Measurements from ENCODE around the gene SPDYE4.

The SPDYE4 gene

DNA sequence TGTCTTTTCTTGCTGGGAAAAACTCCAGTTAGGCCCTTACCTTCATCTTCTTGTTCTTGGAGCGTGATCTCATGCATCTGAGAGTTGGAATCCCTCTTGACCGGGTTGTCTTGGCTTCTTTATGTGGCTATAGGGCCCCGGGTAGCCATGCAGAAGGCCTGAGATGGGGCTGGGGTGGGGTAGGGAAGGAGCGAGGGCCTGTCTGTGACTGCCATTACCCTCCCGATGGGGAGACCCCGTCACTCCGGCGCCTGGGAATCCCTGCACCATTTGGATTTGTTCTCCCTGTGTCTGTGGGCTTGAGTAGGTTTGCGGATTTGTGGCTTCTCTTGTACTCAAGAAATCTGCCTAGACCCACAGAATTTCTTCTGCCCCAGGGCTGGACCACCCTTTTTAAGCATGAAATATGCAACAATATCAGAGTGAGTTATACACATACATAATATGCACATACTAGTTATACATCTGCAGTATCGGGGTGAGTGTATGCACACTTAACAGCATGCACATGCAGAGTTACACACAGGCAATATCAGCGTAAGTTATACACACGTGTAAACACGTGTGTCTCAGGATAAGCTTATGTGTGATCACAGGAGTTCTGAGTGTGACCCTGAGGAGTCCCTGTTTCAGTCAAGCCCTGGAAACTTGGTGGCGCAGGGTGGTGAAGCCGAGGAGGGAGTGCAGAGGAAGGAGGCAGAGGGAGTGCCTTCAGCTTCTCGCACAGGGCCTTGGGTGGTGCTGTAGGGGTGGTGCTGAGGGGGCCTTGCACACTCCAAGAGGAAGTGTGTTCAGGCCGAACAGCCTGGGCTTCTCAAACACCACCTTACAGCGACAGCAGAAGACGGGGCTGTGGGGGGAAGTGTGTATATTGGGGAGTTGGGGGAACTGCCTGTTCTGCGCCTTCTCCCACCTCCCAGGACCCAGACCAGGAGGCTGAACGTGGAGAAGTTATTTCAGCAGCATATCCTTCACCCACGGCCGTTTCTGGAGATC, 32.2 kb downstream of the SPDYE4 start:
- intact Hi-C loops (cut with DNase I), result no loop called here
- peak in 1 of 42 donors; percentile 19 for DNase-seq

DNA sequence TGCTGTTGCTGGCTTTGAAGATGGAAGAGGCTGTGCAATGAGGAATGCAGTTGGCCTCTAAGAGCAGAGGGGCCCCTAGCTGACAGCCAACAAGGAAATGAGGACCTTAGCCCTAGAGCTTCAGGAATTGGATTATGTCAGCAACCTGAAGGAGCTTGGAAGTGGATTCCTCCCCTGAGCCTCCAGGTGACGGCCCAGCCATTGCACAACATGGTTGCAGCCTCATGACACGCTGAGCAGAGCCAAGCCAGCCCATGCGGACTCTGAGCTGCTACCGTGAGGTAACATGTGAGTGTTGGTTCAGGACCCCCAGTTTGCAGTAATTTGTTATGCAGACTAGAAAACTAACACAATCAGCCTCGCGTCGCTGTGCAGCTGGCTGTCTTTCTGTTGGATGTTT, 33.9 kb downstream of the SPDYE4 start:
- no peak for DNase-seq
- intact Hi-C loops (cut with DNase I), result no loop called here

DNA sequence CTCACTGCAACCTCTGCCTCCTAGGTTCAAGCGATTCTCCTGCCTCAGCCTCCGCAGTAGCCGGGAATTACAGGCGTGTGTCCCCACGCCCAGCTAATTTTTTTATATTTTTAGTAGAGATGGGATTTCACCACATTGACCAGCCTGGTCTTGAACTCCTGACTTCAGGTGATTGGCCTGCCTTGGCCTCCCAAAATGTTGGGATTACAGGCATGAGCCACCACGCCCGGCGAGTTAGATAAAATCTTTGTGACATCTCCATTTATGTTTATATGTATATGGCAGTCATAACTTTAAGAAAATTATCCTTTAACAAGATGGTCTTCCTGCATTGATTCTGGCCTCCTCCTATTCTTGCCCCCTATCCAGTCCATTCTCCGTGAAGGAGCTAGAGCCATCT, 37.8 kb downstream of the SPDYE4 start:
- peak in 1 of 42 donors; percentile 18 for DNase-seq
- intact Hi-C loops (cut with DNase I), result no loop called here

DNA sequence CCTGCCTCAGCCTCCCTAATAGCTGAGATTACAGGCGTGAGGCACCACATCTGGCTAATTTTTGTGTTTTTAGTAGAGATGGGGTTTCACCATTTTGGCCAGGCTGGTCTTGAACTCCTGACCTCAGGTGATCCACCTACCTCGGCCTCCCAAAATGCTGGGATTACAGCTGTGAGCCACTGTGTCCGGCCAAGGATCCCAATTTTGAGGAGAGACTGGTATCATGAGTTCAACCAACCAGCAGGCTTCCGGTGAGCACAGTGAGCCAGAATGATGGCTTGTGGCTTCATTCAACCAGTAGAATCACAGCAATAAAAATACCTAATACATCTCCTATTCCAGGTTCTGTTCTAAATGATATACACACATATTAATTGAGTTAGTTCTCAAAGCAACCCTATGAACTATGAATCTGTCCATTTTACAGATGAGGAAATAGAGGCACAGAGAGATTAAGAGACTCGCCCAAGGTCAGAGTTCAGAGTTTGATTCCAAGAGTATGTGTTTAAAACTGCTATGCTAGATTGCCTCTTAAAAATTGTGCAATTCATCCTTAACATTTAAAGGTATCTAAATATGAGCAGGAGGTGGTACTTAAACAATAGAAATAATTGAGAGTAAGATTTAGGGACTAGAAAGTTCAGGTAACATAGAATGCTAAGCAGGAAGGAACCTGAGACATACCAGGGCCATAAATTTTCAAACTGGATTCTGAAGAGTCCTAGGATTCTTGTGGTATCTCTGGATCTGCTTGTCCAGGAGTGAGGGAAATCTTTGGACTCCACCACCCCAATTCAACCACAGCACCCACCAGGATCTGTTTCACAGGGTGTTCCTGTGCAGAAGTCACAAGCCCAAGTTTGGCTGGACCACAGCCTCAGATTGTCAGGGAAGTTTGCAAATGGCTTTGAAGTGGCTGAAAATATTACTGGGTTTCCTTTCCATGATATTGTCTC, 38.8 kb downstream of the SPDYE4 start:
- intact Hi-C loops (cut with DNase I), result no loop called here
- DNase-seq, result peak in 1 of 42 donors; percentile 5

DNA sequence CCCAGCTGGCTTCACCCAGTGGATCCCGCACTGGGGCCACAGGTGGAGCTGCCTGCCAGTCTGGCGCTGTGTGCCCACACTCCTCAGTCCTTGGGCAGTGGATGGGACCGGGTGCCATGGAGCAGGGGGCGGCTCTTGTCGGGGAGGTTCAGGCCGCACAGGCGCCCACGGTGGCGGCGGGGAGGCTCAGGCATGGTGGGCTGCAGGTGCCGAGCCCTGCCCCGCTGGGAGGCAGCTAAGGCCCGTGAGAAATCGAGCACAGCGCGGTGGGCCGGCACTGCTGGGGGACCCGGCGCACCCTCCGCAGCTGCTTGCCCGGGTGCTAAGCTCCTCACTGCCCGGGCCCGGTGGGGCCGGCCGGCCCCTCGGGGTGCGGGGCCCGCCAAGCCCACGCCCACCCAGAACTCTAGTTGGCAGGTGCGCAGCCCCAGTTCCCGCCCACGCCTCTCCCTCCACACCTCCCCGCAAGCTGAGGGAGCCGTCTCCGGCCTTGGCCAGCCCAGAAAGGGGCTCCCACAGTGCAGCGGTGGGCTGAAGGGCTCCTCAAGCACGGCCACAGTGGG, 40.3 kb downstream of the SPDYE4 start:
- peak in 1 of 42 donors; percentile 29 for DNase-seq
- intact Hi-C loops (cut with DNase I), result no loop called here

DNA sequence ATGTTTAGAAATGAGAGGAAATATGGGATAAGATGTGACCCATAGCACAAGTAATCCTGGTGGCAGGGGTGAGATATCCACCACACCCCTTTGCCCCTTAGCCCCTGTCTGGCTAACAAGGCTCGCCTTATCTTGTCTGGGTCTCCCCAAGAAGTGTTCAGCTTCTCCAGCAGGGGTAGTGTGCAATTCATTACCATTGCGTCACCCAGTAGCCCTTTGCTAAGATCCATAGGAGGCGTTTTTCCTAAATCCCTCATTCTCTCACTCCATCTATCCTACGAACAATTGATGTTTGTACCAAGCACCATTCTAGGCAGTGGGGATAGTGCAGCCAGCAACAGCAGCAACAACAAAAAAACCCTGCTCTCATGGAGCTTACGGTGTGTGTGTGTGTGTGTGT, 44.5 kb downstream of the SPDYE4 start:
- DNase-seq, result no peak
- intact Hi-C loops (cut with DNase I), result no loop called here

DNA sequence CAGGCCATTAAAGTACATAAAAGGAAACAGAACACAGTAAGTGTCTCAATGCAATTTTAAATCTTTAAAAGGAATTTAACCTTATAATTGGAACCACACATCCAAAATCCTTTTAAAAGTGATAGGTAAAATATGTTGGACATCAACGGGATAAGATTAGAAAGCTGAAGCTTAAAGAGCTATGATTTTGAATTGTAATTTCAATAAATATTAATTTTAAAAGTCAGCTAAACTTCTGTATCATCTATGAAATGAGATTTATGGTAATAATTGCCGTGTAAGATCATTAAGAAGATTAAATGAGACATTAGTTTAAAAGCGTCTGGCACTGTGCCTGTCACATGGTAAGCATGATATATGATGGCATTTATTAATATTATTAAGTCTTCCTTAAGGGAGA, 45.0 kb downstream of the SPDYE4 start:
- intact Hi-C loops (cut with DNase I), result no loop called here
- DNase-seq, result no peak

DNA sequence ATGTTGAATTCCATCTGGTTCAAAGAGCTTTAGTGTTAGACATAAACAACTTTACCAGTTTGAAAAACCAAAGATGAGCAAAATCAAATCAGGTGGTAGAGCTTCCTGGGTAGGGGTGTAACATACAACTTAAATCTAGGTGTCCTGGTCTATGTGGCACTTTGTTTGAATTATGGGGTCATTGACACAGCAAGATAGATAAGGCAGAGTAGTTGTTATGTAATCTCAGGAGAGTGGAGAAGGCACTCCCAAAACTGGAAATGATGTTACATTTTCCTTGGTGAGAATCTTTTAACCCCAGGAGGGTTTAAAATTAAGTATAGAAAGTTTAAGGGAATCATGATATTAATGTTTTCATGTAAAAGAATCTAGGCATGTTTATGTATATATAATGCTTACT, 45.6 kb downstream of the SPDYE4 start:
- DNase-seq, result no peak

DNA sequence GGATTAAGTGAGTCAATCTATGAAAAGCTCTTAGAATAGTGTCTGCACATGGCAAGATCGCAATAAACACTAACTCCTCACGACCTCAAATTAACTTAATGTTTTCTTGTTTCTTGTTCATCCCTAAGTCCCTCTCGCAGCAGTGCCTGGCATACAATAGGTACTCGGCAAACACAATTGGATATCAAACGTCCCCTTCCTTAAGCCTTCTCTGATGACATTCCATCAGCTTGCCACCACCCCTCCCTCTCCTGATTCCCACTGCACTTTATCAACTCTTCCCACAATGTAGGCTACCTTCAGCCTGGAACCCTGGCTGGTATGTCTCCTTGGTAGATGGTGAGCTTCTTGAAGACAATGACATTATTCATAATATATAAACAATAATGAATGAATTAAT, 47.1 kb downstream of the SPDYE4 start:
- DNase-seq, result no peak
- intact Hi-C loops (cut with DNase I), result no loop called here

More for the DNA sequence above, 45.6 kb downstream of the SPDYE4 start:
- intact Hi-C loops (cut with DNase I), result no loop called here

DNA sequence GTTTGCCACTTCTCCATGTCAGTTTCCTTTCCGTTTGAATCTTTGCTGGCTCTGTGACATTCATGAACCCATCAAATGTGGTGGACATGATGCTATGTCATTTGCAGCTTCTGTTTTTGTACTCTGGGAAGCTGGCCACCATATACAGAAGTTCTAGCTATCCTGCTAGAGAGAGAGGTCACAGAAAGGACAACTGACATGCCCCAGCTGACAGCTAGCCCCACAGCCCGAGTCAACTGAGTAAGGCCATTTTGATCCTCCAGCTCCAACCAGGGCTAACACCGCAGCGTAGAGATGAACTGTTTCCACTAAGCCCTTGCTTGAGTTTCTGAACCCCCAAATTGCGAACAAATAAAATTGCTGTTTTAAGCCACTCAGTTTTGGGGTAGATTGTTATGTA, 47.5 kb downstream of the SPDYE4 start:
- DNase-seq, result no peak
- intact Hi-C loops (cut with DNase I), result no loop called here

DNA sequence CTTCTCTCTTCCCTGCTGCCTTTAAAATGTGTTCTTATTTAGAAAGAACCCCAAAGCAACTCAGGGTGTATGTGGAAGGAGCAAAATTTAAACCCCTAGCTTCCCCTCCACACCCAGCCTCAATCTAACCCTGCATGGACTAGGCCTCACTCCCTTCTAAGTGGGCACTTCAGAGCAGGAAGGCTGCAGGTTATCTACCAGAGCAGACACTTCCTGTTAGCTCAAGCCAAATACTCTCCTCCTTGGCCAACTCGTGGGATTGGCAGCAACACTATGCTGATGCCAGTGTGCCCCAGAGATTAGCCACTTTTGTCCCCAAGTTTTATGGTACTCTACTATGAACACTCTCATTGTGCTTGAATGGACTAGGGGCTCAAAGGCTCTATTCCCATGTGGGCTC, 49.3 kb downstream of the SPDYE4 start:
- no peak for DNase-seq
- intact Hi-C loops (cut with DNase I), result no loop called here

DNA sequence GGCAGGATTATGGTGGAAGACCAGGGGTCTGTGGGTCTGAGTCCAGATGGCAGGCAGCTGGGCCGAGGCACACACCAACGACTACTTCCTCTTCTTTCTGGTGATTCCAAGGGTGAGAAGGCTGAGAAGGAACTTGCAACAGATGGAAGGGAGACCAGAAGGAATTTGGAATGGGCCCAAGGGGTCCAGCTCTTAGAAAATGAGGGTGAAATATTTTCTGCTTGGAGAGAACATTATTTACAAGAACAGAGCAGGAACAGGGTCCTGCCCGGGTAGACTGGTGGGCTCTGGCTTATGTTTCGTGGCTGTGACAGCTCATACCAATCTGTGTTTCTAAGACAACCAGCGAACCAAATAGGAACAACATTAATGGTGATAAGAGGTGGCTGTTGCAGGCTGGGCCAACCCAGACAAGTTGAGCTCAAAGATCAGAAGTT, 50.3 kb downstream of the SPDYE4 start:
- intact Hi-C loops (cut with DNase I), result no loop called here
- DNase-seq, result no peak

DNA sequence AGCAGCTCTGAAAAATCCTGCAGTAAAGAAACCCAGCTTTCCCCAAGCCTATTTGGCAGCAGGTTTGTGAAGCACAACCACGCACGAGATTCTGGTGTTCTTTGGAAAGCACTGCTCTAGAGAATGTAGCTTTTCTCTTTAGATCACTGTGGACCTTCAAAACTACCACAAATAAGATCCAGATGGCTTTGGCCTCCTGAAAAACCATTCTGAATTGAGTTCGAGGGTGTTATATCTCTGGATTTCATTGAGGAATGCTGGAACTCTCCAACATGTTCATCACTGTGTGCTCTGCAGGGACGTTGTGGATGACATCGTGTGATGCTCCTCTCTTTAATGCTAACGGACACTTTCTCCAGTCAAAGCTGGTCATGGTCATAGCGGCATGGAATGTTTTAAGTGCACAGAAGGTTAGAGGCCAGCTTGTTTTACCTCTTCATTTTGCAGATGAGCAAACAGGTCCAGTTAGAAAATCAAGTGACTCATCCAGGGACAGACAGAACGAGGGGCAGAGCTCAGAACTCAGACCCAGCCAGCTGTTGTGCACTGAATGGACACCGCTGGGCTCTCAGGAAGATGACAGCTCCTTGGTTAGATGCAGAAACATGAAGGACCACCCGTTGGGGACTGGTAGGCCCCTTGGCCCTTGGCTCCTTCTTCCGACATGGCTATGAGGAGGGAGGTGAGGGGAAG, 50.9 kb downstream of the SPDYE4 start:
- intact Hi-C loops (cut with DNase I), result no loop called here
- no peak for DNase-seq

DNA sequence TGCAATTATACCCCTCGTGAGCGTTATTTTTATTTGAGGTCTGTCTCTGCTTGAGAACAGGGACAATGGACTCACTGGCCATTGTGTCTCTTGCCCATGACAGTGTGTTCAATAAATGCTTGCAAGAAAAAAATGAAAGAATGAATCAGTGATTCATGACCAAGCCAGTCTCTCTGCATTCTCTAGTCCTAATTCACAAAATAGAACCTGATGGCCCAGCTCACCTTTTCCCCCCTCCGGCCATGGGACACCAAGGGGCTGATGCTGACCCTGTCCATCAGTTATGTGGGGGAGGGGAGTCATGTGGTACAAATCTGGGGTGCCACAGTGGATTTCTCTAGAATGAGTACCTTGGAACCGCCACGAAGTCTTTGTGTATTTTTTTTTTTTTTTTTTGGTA, 51.9 kb downstream of the SPDYE4 start:
- intact Hi-C loops (cut with DNase I), result no loop called here

DNA sequence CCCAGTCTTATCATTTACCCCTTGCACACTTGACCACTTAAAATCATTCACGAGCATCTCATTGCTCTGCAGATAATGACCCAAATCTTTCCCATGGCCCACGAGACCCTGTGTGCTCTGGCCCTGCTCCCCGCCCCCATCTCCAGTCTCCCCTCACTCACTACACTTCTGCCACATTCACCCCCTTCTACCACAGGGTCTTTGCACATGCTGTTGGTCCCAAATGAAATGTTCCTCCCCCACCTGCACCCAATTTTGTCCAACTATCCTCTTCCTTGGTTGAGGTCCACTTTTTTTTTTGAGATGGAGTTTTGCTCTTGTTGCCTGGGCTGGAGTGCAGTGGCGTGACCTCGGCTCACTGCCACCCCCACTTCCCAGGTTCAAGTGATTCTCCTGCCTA, 52.9 kb downstream of the SPDYE4 start:
- intact Hi-C loops (cut with DNase I), result no loop called here
- no peak for DNase-seq

More for the DNA sequence above, 51.9 kb downstream of the SPDYE4 start:
- DNase-seq, result no peak

DNA sequence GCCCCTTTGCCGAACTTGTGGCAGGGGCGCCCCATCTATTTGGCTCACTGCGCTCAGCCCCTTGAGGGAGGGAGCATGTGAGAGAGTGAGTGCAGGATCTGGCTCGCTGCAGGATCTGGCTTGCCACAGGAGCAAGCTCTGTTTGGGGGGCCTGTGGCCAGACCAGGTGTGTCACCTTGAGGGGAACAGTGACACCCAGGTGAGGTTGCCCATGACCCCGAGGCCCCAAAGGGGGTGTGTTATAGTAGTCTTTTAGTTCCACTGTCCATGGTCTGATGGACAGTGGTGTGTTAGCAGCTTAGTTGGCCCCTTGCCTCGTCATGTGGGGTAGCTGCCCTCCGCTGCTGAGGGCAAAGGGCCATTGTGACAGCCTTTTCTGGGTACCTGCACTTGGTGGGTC, 55.3 kb downstream of the SPDYE4 start:
- intact Hi-C loops (cut with DNase I), result no loop called here
- no peak for DNase-seq

DNA sequence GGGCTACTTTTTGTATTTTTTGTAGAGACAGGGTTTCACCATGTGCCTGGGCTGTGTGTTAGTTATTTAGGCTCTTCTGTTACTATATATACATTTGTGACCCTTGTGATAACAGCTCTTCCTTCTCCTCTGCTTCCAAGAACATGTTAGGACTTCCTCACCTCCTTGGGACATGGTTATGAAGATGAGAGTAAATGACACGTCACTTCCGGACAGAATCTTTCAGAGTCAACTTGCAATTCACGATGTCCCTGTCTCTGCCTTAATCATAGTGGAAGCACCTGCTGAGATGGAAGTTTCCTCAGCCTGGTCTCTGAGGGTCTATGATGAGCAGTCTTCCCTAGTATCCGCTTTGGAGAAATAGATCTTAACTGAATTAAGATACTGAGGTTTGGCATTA, 56.6 kb downstream of the SPDYE4 start:
- intact Hi-C loops (cut with DNase I), result no loop called here
- no peak for DNase-seq

DNA sequence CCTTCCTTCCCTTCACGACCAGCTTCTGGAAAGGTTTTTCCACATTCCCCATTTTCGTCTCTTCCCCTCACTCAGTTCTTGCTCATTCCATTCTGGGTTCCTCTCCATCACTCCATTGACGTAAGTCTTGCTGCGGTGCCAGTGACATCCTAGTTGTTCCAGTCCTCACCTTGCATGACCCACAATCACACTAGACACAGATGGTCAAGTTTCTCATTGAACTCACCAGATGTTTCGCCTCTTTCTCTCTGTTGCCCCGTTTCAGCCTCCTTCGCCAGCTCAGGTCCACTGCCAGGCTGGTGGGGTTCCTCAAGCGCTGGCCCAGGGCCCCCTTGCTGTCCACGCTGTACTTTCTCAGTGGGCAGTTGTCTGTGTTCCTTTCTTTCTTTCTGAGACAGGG, 57.1 kb downstream of the SPDYE4 start:
- intact Hi-C loops (cut with DNase I), result no loop called here
- no peak for DNase-seq

All from head of caudate nucleus (tissue), 42 donors.